HG03442 (cell line): Measurements from ENCODE around the gene GANAB.
A peak's percentile ranks its signal among the peaks of the same experiment; 100 is the strongest.
"Not testable (repeated sequence)": the region's sequence is repeated elsewhere in the genome, so short reads cannot be mapped to it uniquely, and the experiment has no call there.

Source experiments
- ATAC-seq: cut with Tn5 transposase; IDR thresholded peaks from one replicate; pipeline ENCODE4 v1.9.1; 2021; ENCODE audit warnings: mild to moderate bottlenecking, moderate library complexity; ENCODE audit not compliant: unreplicated experiment

GANAB gene

DNA sequence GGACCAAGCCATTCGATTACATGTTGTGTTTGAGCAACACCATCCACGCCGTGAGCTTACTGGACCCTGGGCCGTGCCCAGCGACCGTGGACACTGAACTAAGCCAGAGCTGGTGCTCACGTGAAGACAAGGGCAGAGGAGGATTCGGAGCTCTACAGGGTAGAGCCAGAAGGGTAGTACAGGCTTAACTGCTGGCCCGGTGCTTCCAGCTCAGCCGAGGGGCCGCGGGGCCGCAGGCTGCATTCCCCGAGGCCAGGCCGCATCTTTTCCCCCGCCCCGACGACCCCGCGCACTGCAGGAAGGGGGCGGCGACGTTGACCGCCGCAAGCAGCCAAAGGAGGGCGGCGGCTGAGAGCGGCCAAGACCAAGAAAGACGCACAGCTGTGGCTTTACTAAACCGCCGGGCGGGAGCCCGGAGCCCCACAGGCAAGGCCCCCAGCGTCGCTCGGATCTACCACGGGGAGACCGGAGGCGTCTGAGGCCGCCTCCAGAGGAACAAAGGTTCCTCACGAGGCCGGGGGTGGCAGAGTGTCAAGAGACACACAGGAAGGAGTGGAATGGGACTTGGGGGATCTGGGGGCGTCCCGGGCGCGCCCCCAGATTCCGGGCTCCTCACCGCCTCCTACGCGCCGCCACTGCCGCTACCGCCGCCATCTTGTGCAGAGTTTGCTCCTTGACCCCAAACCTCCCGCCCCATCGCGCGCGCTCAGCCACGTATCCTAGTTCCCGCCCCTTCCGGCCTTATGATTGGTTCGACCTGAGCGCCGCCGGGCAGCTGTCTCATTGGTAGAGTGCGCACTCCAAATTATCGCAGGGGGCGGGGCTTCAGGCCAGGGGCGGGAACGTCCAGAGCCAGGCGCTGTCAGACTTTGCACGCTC is at the start of gene GANAB:
TSS of gene GANAB (minus strand) at position 668 of the 879 bp plus-strand sequence. CDS start at position 654, 14 bp downstream.
- ATAC-seq: peak; percentile 94

DNA sequence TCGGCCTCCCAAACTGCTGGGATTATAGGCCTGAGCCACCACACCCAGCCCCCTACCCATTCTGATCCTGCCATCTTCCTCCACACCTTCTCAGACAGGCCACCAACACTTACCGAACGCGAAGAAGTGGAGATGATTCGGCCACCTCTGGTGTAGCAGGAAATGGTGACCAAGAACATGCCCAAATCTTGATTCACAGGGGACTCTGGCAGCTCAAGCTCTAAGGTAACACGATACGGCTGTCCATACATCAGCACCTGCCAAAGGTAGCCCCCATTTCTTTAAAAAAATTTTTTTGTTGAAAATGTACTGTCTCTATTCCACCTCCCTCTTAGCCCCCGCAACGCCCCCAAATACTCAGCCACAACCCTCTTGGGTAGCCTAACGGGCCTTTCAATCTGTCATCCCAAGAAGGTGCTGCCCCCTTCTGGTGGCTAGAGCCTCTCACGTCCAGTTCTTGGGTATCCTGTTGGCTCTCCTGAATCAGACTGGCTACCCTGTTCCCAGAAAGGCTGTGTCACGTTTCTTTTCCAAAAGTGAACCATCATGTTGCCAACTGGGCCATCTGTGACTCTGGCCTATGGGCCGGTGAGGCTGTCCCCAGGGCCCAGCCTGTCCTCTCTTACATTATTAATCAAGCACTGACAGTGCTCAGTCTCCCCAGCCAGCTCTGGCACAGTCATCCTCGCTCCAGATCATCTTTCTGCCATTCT is 48.2 kb upstream of the GANAB start:
- no peak for ATAC-seq

DNA sequence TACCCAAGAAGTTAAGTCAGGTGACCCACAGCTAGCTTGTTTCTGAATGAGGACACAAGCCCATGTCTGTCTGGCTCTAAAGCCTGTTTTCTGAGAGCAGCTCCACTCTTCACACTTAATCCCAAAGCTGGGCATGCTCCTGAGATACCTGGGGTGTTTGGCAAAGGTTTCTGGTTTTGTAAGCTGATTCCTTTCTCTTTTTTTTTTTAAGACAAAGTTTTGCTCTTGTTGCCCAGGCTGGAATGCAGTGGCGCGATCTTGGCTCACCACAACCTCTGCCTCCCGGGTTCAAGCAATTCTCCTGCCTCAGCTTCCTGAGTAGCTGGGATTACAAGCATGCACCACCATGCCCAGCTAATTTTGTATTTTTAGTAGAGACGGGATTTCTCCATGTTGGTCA is 47.2 kb upstream of the GANAB start:
- ATAC-seq: not testable (repeated sequence)

DNA sequence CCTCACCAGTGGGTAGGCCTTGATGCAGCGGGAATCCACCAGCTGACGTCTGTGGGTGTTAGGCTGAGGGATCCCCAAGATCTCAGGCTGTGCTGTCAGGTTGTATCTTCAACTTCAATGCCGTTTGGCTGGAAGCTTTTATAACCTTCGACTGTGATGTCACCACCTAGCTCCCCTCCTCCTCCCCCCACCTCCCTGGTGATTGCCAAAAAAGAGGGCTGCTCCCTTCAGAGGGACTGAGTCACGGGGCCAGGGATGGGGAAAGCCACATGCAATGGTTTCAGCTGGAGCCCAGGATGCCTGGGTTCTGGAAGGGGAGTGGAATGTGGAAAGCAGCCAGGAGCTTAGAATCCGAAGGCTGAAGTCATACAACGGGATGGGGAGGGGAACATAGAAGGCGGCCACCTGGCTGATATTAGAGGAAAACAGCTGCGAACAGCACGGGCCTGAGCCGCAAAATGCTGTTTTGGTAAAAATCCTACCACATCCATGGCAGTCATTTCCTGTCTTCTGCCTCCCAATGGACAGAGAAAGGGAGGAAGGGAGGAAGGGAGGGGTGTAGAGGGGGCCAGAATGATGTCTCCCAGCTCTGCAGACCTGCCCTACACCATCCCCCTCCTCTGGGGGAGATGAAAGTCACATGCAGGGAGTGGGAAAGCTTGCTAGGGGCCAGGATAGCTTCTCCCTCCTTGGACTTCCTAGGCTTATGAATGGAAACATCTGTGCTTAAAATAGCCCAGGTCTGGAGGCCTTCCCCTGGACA is 43.2 kb upstream of the GANAB start, which contains the start of gene LRRN4CL:
TSS of gene LRRN4CL (minus strand) at position 110 of the 763 bp plus-strand sequence. CDS start 1,022 bp downstream, outside the sequence.
- no peak for ATAC-seq

DNA sequence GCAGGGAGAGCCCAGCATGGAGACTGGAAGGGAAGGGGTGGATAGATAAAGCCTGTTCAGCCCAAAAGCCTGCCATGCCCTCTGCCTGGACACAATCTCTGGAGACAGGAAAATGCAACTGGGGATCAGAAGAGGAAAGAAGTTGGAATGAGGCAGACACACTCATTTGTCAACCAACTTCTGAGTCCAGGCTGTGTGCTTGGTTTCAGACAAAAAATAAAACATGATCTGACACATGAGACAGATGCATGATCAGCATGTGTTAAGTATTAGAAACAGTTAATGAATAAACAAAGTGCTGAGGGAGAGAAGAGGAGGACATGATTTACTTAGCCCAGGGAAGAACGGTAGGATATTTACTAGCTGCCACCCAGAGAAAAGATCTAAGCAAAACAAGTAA is 42.1 kb upstream of the GANAB start:
- ATAC-seq: no peak

DNA sequence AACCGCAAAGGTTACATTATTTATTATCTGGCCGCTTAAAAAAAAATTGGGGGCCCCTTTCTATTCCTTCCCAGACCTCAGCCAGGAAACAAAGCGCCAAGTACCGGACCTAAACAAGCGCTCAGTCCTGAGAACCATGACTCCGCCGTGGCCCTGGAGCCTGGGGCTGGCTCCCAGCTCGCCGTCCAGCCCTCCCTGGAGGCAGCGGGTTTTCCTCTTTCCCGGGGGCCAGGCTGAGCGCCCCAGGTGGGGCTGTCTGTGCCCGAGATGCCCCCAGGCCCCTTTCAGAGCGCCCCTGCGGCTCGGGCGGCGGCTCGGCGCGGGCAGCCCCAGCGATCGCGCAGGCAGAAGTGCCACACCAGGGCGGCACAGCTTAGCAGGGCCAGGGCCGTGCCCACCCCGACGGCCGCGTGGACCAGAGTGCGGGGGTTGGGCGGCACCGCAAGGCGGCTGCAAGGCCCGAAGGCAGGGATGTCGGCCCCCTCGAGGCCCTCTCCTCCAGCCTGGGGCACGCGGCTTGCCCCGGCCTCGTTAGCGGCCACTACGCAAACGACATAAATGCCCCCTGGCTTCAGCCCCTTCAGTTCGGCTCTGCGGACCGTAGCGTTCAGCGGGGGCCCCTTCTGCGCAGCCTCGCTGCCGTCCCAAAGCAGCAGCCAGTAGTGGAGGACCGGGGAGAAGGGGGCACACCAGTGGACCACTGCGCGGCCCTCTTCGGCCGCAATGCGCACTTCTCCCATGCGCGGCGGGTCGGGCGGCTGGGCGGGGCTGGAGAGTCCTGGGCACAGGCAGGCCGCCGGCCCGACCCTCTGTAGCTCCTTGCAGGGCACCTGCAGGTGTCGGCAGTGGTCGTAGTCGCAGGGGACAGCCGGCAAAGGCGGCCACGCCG is 41.3 kb upstream of the GANAB start:
- ATAC-seq: no peak

DNA sequence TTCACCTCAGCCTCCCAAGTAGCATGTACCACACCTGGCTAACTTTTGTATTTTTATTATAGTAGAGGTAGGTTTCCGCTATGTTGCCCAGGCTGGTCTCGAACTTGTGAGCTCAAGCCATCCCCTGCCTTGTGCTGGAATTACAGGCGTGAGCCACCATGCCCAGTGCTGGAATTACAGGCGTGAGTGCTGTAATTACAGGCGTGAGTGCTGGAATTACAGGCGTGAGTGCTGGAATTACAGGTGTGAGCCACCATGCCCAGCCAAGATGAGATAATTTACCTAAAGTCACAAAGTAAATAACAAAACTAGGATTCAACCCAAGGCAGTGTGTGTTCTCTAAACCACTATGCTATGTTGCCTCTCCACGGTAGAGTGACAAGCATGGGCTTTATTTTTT is 36.1 kb upstream of the GANAB start:
- no peak for ATAC-seq

DNA sequence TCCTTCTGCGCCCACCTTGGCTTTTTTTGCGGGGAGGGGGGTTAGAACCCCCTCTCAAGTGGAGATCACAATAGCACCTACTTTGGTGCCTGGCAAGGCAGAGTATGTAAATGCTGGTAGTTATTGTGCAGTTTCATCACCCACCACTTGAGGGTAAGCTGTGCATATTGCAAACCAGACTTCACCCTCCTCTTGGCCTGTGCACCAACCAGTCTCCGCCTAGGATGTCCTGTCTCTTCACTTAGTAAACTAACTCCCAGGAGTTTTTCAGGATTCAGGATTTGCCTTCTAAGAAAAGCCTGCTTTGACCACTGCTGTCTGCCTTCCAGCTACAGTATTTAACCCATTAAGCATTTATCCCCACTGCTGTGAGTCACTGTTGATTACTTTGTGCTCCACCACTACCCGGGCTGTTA is 34.4 kb upstream of the GANAB start:
- ATAC-seq: peak; percentile 46

DNA sequence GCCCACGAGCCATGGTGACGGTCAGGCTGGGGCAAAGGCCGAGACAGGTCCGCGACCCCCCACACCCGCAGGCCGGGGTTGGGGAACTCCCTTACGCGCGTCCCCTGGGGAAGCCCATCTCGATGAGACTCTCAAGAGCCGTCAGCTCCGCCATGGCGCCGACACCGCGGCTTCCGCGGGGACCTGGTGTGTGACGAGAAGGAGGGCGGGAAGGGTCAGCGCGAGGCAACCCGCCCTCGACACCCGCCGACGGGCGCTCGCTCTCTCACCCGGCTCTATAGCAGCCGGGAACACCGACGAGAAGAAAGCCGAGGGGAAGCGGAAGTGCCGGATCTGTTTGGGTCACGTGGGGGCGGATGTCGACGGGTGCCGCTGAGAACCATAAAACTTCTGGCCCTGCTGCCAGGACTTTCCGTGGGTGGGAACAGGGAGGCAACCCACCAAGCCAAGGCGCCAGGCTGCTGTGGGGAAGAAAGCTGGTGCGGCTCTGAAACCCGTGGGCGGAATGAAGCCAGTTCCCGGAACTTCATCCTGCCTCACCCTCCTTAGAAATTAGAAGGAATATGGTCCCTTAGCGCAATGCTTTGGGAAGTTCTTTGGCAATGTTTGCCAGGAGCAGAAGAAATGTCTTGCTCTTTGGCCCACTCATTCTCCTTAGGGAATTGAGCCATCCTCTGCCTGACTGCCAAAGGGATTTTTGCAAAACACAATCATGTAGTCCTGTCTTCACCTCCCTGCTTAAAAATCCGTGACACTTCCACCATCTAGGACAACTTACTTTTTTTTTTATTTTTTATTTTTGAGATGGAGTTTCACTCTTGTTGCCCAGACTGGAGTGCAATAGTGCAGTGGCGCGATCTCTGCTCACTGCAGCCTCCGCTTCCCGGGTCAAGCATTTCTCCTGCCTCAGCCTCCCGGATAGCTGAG is 32.6 kb upstream of the GANAB start, which contains the start of gene UBXN1:
TSS of gene UBXN1 (minus strand) at position 304 of the 927 bp plus-strand sequence. CDS start at position 154, 150 bp downstream.
- ATAC-seq: peak; percentile 65

DNA sequence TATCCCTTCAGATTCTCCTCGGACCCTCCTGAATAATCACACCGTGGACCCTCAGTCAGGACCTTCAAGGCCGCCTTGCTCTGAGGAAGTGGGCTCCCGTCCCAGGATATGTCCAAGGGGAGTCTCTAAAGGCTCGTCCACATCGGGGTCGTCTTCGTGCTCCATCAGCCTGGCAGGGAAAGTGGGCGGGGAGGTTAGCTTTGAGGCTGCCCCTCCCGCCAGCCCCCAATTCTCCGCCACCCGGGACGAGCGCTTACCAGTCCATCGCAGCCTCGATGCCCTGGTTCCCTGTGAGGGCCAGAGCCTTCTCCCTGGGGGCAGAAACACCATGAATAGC is 32.0 kb upstream of the GANAB start:
- ATAC-seq: peak; percentile 9

DNA sequence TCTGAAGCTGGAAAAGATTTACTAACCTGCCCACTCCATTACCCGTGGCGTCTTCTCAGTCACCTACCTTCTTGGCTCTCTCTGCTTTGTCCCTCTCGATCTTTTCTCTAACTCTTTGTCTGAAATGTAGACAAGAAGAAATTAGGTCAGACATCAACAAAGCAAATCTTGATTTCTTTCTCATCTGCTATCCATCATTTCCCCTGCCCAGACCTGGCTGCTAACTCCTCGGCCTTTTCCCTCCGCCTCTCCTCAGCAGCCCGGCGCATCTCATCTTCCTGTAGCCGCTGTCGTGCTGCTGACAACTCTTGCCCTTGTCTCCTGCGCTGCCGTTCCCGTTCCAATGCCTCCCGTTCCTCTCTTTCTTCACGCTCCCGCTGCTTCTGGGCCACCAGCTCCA is 31.3 kb upstream of the GANAB start:
- no peak for ATAC-seq

DNA sequence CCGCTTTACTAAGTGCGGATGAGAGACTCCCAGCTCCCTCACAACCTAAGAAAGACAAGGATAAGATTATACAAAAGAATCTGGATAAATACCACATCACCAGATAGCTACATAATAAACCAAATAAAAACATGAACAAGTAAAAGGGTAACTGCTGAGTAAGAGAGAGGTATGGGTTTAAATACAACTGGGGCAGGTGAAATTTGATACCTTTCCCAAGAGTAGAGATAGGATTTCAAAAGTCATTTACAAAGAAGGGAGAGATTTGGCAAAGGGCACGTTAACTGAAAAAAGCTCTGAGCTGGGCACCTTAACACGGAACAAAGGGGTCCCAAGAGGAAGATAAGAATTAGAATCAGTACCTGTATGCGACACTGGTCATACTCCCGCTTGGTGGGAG is 30.7 kb upstream of the GANAB start:
- ATAC-seq: no peak

DNA sequence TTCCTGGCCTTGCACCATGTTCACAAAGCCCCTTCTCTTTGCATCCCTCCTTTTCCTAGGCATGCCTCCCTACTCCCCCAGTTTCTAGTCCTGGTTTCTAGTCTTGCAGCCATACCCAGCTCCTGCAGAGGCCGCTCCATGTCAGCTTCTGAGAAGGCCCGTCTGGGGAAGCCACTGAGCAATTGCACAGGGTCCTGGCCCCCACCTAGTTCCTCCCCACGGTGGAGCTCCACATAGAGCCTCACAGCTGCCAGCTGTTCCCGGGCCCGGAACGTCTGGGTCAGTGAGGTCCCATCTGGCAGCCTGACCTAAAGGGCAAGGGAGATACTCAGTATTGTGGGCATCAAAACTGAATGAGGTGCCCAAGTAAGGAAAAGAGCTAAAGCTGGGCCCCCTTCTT is 30.3 kb upstream of the GANAB start:
- no peak for ATAC-seq

DNA sequence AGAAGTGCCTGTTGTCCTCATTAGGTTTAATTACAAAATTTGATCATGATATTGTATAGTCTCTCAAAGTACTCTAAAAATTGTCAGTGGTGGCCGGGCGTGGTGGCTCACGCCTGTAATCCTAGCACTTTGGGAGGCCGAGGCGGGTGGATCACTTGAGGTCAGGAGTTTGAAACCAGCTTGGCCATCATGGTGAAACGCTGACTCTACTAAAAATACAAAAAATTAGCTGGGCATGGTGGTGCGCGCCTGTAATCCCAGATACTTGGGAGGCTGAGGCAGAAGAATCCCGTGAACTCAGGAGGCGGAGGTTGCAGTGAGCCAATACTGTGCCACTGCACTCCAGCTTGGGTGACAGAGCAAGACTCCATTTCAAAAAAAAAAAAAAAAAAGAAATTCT is 29.0 kb upstream of the GANAB start:
- not testable (repeated sequence) for ATAC-seq

DNA sequence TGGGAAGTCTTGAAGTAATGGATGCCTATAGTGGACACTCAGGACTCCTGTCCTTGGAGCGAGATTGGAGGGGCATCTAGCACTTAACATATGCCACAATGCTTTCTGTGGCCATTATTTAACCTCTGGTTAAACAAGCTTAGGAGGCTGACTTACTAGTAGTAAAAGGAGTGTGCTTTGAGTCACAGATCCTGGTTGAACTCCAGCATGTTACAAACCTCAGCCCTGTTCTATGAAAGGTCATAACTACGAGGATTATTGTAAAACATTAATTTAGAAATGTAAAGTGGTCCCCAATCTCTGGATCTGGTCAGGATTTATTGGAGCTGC is 26.7 kb upstream of the GANAB start:
- ATAC-seq: no peak

DNA sequence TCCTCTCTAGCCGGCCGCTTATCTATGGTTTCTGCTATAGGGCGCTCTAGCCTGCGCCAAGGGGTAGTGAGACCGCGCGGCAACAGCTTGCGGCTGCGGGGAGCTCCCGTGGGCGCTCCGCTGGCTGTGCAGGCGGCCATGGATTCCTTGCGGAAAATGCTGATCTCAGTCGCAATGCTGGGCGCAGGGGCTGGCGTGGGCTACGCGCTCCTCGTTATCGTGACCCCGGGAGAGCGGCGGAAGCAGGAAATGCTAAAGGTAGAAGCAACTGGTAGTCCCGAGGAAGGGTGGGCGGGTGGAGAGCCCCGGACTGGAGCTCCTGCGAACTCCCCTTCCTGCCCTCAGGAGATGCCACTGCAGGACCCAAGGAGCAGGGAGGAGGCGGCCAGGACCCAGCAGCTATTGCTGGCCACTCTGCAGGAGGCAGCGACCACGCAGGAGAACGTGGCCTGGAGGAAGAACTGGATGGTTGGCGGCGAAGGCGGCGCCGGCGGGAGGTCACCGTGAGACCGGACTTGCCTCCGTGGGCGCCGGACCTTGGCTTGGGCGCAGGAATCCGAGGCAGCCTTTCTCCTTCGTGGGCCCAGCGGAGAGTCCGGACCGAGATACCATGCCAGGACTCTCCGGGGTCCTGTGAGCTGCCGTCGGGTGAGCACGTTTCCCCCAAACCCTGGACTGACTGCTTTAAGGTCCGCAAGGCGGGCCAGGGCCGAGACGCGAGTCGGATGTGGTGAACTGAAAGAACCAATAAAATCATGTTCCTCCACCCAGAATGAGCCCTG is 25.4 kb upstream of the GANAB start, which contains the start of the genes LBHD1 and UQCC3:
TSS of gene LBHD1 (minus strand) at position 660 of the 782 bp plus-strand sequence. CDS start 2,236 bp downstream, outside the sequence.
TSS of gene UQCC3 (plus strand) at position 66 of the 782 bp plus-strand sequence. CDS start at position 139, 73 bp downstream.
- ATAC-seq: peak; percentile 52

DNA sequence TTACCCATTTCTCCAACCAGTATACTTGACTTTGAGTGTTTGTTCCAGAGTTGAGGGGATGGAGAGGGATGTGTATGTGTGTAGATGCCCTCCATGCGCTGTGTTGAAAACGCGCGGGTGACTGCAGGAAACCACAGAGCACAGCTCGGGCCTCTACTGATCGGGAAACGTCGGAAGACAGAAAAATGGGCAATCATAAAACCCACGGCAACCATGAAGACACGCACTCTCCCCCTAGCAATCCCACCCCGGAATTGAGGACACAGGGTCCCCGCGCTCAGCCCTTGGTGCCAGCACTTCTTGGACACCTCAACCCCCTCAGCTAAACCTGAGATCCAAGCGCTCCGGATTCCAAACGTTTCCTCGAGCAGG is 24.8 kb upstream of the GANAB start:
- ATAC-seq: peak; percentile 13
